Measurements from ENCODE around the gene TTLL12.
A peak's percentile ranks its signal among the peaks of the same experiment; 100 is the strongest.
"Not testable (repeated sequence)": the region's sequence is repeated elsewhere in the genome, so short reads cannot be mapped to it uniquely, and the experiment has no call there.

TTLL12 gene

GRCh38 chr22:43152003-43152356 is 35.0 kb downstream of the TTLL12 start:
- no peak for DNase-seq

- DNase-seq: peak; percentile 80
These were observed 35.5 kb downstream of the TTLL12 start, which contains the start of gene TSPO for GRCh38 chr22:43151251-43152002. Gene TSPO (plus strand): TSS chr22:43151559. CDS start chr22:43159239, 7,680 bp downstream.

GRCh38 chr22:43150731-43151206 is 36.2 kb downstream of the TTLL12 start:
- no peak for DNase-seq

- DNase-seq: no peak
These were observed 38.4 kb downstream of the TTLL12 start for GRCh38 chr22:43148581-43148980.

- DNase-seq: no peak
These were observed 39.1 kb downstream of the TTLL12 start for GRCh38 chr22:43147821-43148220.

GRCh38 chr22:43146332-43146731 is 40.6 kb downstream of the TTLL12 start:
- DNase-seq: not testable (repeated sequence)

GRCh38 chr22:43145371-43145770 is 41.6 kb downstream of the TTLL12 start:
- DNase-seq: not testable (repeated sequence)

GRCh38 chr22:43144949-43145348 is 42.0 kb downstream of the TTLL12 start:
- DNase-seq: no peak

GRCh38 chr22:43142880-43143562 is 43.9 kb downstream of the TTLL12 start, which contains the start of gene MCAT:
Gene MCAT (minus strand): TSS chr22:43143398. CDS start chr22:43143348, 50 bp downstream.
- DNase-seq: peak; percentile 90

- no peak for DNase-seq
These were observed 50.1 kb downstream of the TTLL12 start for GRCh38 chr22:43136801-43137200.

- DNase-seq: no peak
These were observed 50.7 kb downstream of the TTLL12 start for GRCh38 chr22:43136255-43136654.

GRCh38 chr22:43135565-43135964 is 51.4 kb downstream of the TTLL12 start:
- no peak for DNase-seq

- no peak for DNase-seq
These were observed 52.4 kb downstream of the TTLL12 start for GRCh38 chr22:43134553-43134952.

- DNase-seq: no peak
These were observed 53.5 kb downstream of the TTLL12 start for GRCh38 chr22:43133401-43133800.

- no peak for DNase-seq
These were observed 55.0 kb downstream of the TTLL12 start for GRCh38 chr22:43131773-43132501.

- DNase-seq: no peak
These were observed 57.2 kb downstream of the TTLL12 start for GRCh38 chr22:43129426-43130425.

- peak; percentile 45 for DNase-seq
These were observed 58.0 kb downstream of the TTLL12 start for GRCh38 chr22:43128928-43129424.

- DNase-seq: no peak
These were observed 58.8 kb downstream of the TTLL12 start for GRCh38 chr22:43128116-43128515.

- DNase-seq: no peak
These were observed 59.6 kb downstream of the TTLL12 start for GRCh38 chr22:43127166-43127908.

GRCh38 chr22:43126501-43127165 is 60.3 kb downstream of the TTLL12 start:
- DNase-seq: no peak
